ENCODE data around the gene EIF4B. TPM values are rescaled to one million over a fixed set of nuclear protein-coding genes. Genes with fewer than 3 reads are reported as not detected.

Gene EIF4B
- total and polyA plus RNA-seq, 2 of the 13 experiments (the other 11 are each of a cell fraction or from before 2014, with no cell fraction given), result 416 to 548 TPM

- TF ChIP-seq REST (IDR thresholded peaks at IDR 0.05; ENCODE audit: borderline replicate concordance in 1 of 2, low read depth in 1 of 2, low read length in 2 of 2) (0 out of 4 replicates have a peak, but pooled peaks of 1 of the 2 experiments have one; percentile 13), PAXIP1 (CRISPR knock-in tag; conservative IDR thresholded peaks at IDR 0.05) (peak; percentile 56), IKZF5 (CRISPR knock-in tag; IDR thresholded peaks at IDR 0.05) (peak; percentile 54; the same call in 1 of the 2 replicates), ZNF10 (CRISPR knock-in tag; IDR thresholded peaks at IDR 0.05; ENCODE audit: borderline replicate concordance, low read depth) (no peak), KDM4B (CRISPR knock-in tag; IDR thresholded peaks at IDR 0.05) (peak; percentile 38; the same call in 1 of the 2 replicates), ZNF3 (CRISPR knock-in tag; IDR thresholded peaks at IDR 0.05) (no peak), ZBTB20 (CRISPR knock-in tag; IDR thresholded peaks at IDR 0.05; ENCODE audit: borderline replicate concordance, low read depth) (no peak), TFAP4 (IDR thresholded peaks at IDR 0.05; ENCODE audit: borderline replicate concordance, low read depth) (0 out of 2 replicates have a peak, but pooled peaks have one; percentile 33), ARID4A (CRISPR knock-in tag; IDR thresholded peaks at IDR 0.05; ENCODE audit: borderline replicate concordance) (peak; percentile 36; the same call in 1 of the 2 replicates), TP53 (CRISPR knock-in tag; conservative IDR thresholded peaks at IDR 0.05) (no peak), RBFOX2 (IDR thresholded peaks at IDR 0.05; ENCODE audit: low read depth, low read length) (no peak), NFATC3 (CRISPR knock-in tag; IDR thresholded peaks at IDR 0.05) (no peak), SP1 (IDR thresholded peaks at IDR 0.05) (no peak), SP1 (CRISPR knock-in tag; IDR thresholded peaks at IDR 0.05) (peak; percentile 63; the same call in 1 of the 2 replicates)
Observed at GRCh38 chr12:53053218-53054111, 47.2 kb downstream of the EIF4B start (continued).
